Measurements from ENCODE around the gene IGSF3. TPM values are rescaled to one million over a fixed set of nuclear protein-coding genes. Genes with fewer than 3 reads are reported as not detected.

Gene IGSF3
- total RNA-seq, 2 experiments from 2014 or later: 0.08 to 0.22 TPM

- H3K27ac Mint-ChIP-seq: no peak overlapping the region
- H3K36me3 ChIP-seq (ENCODE audit: insufficient read depth, low read length): no peaks in the 10 kb centered on the region
Observed at GRCh38 chr1:116676291-116676690, 8.8 kb upstream of the IGSF3 start.

GRCh38 chr1:116674751-116675150 is 7.2 kb upstream of the IGSF3 start:
- no peak for TF ChIP-seq CTCF (IDR thresholded peaks at IDR 0.05)
- Histone ChIP-seq H3K36me3 (ENCODE audit: insufficient read depth, low read length) (no peaks in the 10 kb centered on the region), H3K27ac (ENCODE audit: low read depth in 1 of 2, low read length in 2 of 2) (no peak overlapping the region), H3K9me3 (ENCODE audit: control insufficient read depth in 1 of 2, insufficient read depth in 1 of 2, low read length in 2 of 2) (no peaks in the 10 kb centered on the region), H3K27me3 (ENCODE audit: control insufficient read depth in 1 of 2, insufficient read depth in 2 of 2, low read length in 2 of 2) (peaks cover 0 to 7% of the 10 kb centered on the region in 2 experiments), H3K4me1 (ENCODE audit: insufficient read depth, low read length) (no peaks in the 10 kb centered on the region), H3K4me3 (ENCODE audit: low read length) (no peak overlapping the region)
- H3K27ac Mint-ChIP-seq: no peak overlapping the region
- no peaks in the 10 kb centered on the region for H3K36me3 Mint-ChIP-seq (ENCODE audit: low read depth)
- no peak overlapping the region for H3K4me3 Mint-ChIP-seq
- ATAC-seq (ENCODE audit: poor library complexity): no peak
- H3K9me3 Mint-ChIP-seq: no peaks in the 10 kb centered on the region
- no peak for DNase-seq
- H3K27me3 Mint-ChIP-seq: peaks cover 53% of the 10 kb centered on the region
- ChIA-PET POLR2A (no interaction called here), CTCF (no interaction called here)
- H3K4me1 Mint-ChIP-seq (ENCODE audit: low read depth): no peaks in the 10 kb centered on the region
- intact Hi-C loops (cut with DNase I, micrococcal nuclease): no loop called here

More at GRCh38 chr1:116676291-116676690, 8.8 kb upstream of the IGSF3 start:
- no peak overlapping the region for H3K4me3 ChIP-seq (ENCODE audit: low read length)
- Mint-ChIP-seq H3K36me3 (ENCODE audit: low read depth) (no peaks in the 10 kb centered on the region), H3K4me3 (no peak overlapping the region), H3K9me3 (no peaks in the 10 kb centered on the region), H3K4me1 (ENCODE audit: low read depth) (no peaks in the 10 kb centered on the region), H3K27me3 (peaks cover 44% of the 10 kb centered on the region)
- no peak for TF ChIP-seq CTCF (IDR thresholded peaks at IDR 0.05)
- intact Hi-C loops (cut with DNase I, micrococcal nuclease): no loop called here
- DNase-seq: no peak
- H3K27me3 ChIP-seq (ENCODE audit: control insufficient read depth in 1 of 2, insufficient read depth in 2 of 2, low read length in 2 of 2): peaks cover 0 to 7% of the 10 kb centered on the region in 2 experiments
- ChIA-PET POLR2A (no interaction called here), CTCF (no interaction called here)
- H3K4me1 ChIP-seq (ENCODE audit: insufficient read depth, low read length): no peaks in the 10 kb centered on the region
- no peak for ATAC-seq (ENCODE audit: poor library complexity)
- H3K27ac ChIP-seq (ENCODE audit: low read depth in 1 of 2, low read length in 2 of 2): no peak overlapping the region
- H3K9me3 ChIP-seq (ENCODE audit: control insufficient read depth in 1 of 2, insufficient read depth in 1 of 2, low read length in 2 of 2): no peaks in the 10 kb centered on the region

DNA sequence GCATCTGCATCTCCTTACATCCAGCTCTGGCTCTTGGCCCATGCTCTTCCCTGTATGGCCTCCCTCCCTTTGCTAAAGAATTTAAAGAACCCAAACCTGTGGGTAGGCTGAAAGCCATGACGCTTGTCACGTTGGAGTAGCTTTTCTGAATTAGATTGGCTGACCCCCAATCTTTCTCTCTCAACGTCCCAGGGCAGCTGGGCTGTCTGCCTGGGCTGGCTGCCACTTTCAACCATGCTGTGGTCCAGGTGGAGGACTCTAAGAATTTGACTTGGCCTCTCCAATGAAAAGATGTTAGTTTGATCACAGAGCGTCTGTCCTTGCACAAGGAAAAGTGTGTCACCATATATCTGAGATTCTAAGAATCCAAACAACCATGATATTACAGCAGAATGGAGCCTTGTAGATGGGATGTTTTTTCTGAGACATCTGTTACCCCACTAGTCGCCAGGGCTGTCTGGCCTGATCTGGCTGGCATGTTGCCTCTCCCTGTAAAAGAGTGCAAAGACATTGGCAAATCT is 6.5 kb upstream of the IGSF3 start:
- H3K9me3 Mint-ChIP-seq: no peaks in the 10 kb centered on the region
- Histone ChIP-seq H3K4me3 (ENCODE audit: low read length) (no peak overlapping the region), H3K27ac (ENCODE audit: low read depth in 1 of 2, low read length in 2 of 2) (no peak overlapping the region), H3K36me3 (ENCODE audit: insufficient read depth, low read length) (no peaks in the 10 kb centered on the region), H3K27me3 (ENCODE audit: control insufficient read depth in 1 of 2, insufficient read depth in 2 of 2, low read length in 2 of 2) (peaks cover 0 to 7% of the 10 kb centered on the region in 2 experiments), H3K4me1 (ENCODE audit: insufficient read depth, low read length) (no peaks in the 10 kb centered on the region), H3K9me3 (ENCODE audit: control insufficient read depth in 1 of 2, insufficient read depth in 1 of 2, low read length in 2 of 2) (no peaks in the 10 kb centered on the region)
- no peak for ATAC-seq (ENCODE audit: poor library complexity)
- H3K36me3 Mint-ChIP-seq (ENCODE audit: low read depth): no peaks in the 10 kb centered on the region
- H3K27ac Mint-ChIP-seq: no peak overlapping the region
- ChIA-PET CTCF (no interaction called here), POLR2A (no interaction called here)
- intact Hi-C loops (cut with DNase I, micrococcal nuclease): no loop called here
- H3K4me1 Mint-ChIP-seq (ENCODE audit: low read depth): no peaks in the 10 kb centered on the region
- H3K4me3 Mint-ChIP-seq: no peak overlapping the region
- peaks cover 60% of the 10 kb centered on the region for H3K27me3 Mint-ChIP-seq
- DNase-seq: no peak
- no peak for TF ChIP-seq CTCF (IDR thresholded peaks at IDR 0.05)
